Ovary (tissue), 9 donors: ENCODE data around the gene SSTR5. TPM values are rescaled to one million over a fixed set of nuclear protein-coding genes. Genes with fewer than 3 reads are reported as not detected.
A peak's percentile ranks its signal among the peaks of the same experiment; 100 is the strongest.

ENCODE experiments used
- DNase-seq, 5 donors: peaks; one replicate each; pipeline ENCODE4 v3.0.0-alpha.2; 2019 to 2020
- H3K27ac ChIP-seq, 2 donors: fragments of 200-600 bp; one replicate each; pipeline versions ENCODE4 v1.5.1 to v1.8.0; 2019 to 2022
- H3K27me3 ChIP-seq: fragments of 200-600 bp; one replicate; pipeline ENCODE4 v1.8.0; 2022
- H3K36me3 ChIP-seq: fragments of 200-600 bp; sonication (generic); one replicate; pipeline ENCODE4 v1.5.1; 2019
- H3K4me1 ChIP-seq: one replicate; pipeline ENCODE4 v1.8.1; 2013; ENCODE audit warnings: mild to moderate bottlenecking, moderate library complexity; ENCODE audit not compliant: insufficient read depth
- H3K4me3 ChIP-seq: fragments of 200-600 bp; sonication (generic); one replicate; pipeline ENCODE4 v1.5.1; 2017
- H3K9me3 ChIP-seq, 2 donors: fragments of 200-600 bp in 1 of 2; sonication (generic) in 1 of 2; one replicate each; pipeline versions ENCODE4 v1.5.1 to v1.8.1; 2013 to 2019; ENCODE audit warnings: mild to moderate bottlenecking in 1 of 2, moderate library complexity in 1 of 2
- EP300 ChIP-seq: sonication (generic); formaldehyde crosslinking; IDR thresholded peaks from one replicate; pipeline ENCODE4 v1.6.1; 2017; ENCODE audit warnings: antibody characterized with exemption
- POLR2A ChIP-seq: fragments of 450-650 bp; IDR thresholded peaks from one replicate; pipeline ENCODE4 v1.6.1; 2017; ENCODE audit warnings: antibody characterized with exemption, mild to moderate bottlenecking, moderate library complexity
- WGBS, 3 donors: extraction: QIAGEN DNeasy Blood & Tissue Kit in 1 of 3; methylation state at CpG; one replicate each; pipeline versions ENCODE4 v1.1.5 to v1.1.7; 2013 to 2017; 5-methylcytosine and 5-hydroxymethylcytosine counted together
- intact Hi-C, 4 donors: fragments of 100-400 bp; cut with DNase I; formaldehyde crosslinking; loops; one replicate each; pipeline versions ENCODE4 v1.11.0 to v1.15.1; 2022 to 2023
- polyA plus RNA-seq, 2 donors: library from polyadenylated mRNA; stranded (reverse); fragments of 200-250 nt in 1 of 2; fragments of 350-450 nt in 1 of 2; fragmentation: Illumina TruSeq in 1 of 2; extraction: RNeasy Lipid Tissue Mini Kit (QIAGEN cat#74804) in 1 of 2; gene quantifications; one replicate each; pipeline ENCODE4 v1.2.3, GENCODE V29; 2013 to 2014
- total RNA-seq, 7 donors: library from RNA; depleted of rRNA in 2 of 7; stranded (reverse); fragments of >200 nt in 2 of 7; fragmentation: NEBNext Ultra II Directional in 3 of 7; extraction: Animal tissue kit (Norgen Biotek cat#: 25700) in 3 of 7; gene quantifications; one replicate each; pipeline versions ENCODE4 v1.1.0 to v1.2.4, GENCODE V29; 2016 to 2023
- TF ChIP-seq, protein P1 (sequence below), 3 donors: fragments of 450-650 bp in 2 of 3; fragments of 200-600 bp in 1 of 3; IDR thresholded peaks; one replicate each; pipeline versions ENCODE4 v1.5.1 to v1.8.0; 2016 to 2022; ENCODE audit warnings: antibody characterized with exemption in 3 of 3, mild to moderate bottlenecking in 1 of 3
- donor health status: DM: no; HTN: no; CAD: no; lungs with moderate emphysema.
- donor health status: DM: no; HTN: no; CAD: no.
- donor health status: Bipolar disorder and iron deficiency.
- donor health status: DM: yes; HTN: yes; CAD: no.
- donor health status: DM: no; HTN: no; CAD: no.
- donor health status: DM: yes; HTN: yes; CAD: no.

The SSTR5 gene
- total and polyA plus RNA-seq, 9 donors = not detected

DNA sequence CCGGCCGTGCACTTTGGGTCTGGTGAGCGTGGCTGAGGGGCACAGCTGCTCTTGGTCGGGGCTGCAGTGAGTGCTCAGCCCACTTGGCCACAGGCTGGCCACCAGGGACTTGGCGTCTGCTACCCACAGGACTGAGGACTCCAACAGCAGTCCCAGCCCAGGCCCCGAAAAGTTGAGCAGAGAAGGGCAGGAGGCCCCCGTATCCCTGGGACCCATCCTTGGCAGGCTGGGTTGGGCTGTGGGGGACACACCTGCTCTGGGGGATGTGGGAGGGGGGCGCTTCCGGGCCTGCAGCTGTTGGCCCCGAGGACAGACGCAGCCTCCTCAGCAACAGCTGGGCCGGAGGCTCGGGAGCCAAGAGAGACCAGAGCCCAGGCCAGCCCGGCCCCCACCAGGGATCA lies 19.4 kb upstream of the SSTR5 start:
- TF ChIP-seq EP300 (no peak), POLR2A (no peak)
- TF ChIP-seq, protein P1, sequence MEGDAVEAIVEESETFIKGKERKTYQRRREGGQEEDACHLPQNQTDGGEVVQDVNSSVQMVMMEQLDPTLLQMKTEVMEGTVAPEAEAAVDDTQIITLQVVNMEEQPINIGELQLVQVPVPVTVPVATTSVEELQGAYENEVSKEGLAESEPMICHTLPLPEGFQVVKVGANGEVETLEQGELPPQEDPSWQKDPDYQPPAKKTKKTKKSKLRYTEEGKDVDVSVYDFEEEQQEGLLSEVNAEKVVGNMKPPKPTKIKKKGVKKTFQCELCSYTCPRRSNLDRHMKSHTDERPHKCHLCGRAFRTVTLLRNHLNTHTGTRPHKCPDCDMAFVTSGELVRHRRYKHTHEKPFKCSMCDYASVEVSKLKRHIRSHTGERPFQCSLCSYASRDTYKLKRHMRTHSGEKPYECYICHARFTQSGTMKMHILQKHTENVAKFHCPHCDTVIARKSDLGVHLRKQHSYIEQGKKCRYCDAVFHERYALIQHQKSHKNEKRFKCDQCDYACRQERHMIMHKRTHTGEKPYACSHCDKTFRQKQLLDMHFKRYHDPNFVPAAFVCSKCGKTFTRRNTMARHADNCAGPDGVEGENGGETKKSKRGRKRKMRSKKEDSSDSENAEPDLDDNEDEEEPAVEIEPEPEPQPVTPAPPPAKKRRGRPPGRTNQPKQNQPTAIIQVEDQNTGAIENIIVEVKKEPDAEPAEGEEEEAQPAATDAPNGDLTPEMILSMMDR (IDR thresholded peaks at IDR 0.05) = no peak
- no peaks in the 10 kb centered on the region for H3K4me1 ChIP-seq
- intact Hi-C loops = loop anchor here in 2 of 4 donors (10.0 kb wide), 1 partner anchor 238 kb away; no protein-coding TSS in a partner anchor
- WGBS, 3 donors = 13 to 27% (median 17%) methylated on average over 9 to 14 of the region's 14 CpGs
- H3K27ac ChIP-seq = no peak overlapping the region
- H3K27me3 ChIP-seq = no peaks in the 10 kb centered on the region
- no peaks in the 10 kb centered on the region for H3K36me3 ChIP-seq
- H3K4me3 ChIP-seq = no peak overlapping the region
- DNase-seq = no peak
- H3K9me3 ChIP-seq = no peaks in the 10 kb centered on the region

DNA sequence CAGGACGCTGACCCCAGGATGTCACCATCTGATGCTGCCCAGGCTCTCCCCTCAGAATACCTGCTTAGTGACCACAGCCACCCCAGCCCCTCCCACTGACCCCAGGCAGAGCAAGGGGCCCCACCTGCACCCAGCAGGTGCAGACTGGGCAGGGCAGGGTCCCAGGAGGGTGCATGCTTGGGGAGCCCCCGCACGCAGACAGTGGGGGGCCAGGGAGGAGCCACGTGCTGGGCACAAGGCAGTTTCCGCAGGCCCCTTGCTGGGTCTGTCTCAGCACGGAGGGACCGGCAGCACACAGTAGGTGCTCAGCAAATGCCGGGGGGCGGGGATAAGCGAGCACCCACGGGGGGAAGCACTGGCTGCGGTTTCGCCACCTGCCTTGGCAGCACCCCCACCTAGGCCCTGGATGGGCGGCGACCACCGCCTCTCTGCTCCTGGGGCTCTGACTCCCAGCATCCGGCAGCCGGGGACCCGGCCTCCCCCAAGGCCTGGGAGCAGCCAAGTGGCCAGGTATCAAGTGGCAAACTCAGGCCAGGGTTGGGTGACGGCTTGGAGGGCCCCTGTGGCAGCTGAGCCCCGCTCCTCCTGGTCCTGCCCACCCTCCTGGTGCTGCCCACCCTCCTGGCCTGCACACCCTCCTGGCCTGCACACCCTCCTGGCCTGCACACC lies 18.7 kb upstream of the SSTR5 start:
- H3K27me3 ChIP-seq = no peaks in the 10 kb centered on the region
- no peak overlapping the region for H3K27ac ChIP-seq
- H3K9me3 ChIP-seq = no peaks in the 10 kb centered on the region
- H3K36me3 ChIP-seq = no peaks in the 10 kb centered on the region
- 63 to 71% (median 67%) methylated on average over 17 to 21 of the region's 21 CpGs for WGBS, 3 donors
- intact Hi-C loops = loop anchor here in 2 of 4 donors (10.0 kb wide), 1 partner anchor 239 kb away; no protein-coding TSS in a partner anchor
- DNase-seq = no peak
- H3K4me1 ChIP-seq = no peaks in the 10 kb centered on the region
- H3K4me3 ChIP-seq = no peak overlapping the region
- no peak for TF ChIP-seq EP300
- TF ChIP-seq, protein P1 (IDR thresholded peaks at IDR 0.05) = no peak
- no peak for TF ChIP-seq POLR2A

DNA sequence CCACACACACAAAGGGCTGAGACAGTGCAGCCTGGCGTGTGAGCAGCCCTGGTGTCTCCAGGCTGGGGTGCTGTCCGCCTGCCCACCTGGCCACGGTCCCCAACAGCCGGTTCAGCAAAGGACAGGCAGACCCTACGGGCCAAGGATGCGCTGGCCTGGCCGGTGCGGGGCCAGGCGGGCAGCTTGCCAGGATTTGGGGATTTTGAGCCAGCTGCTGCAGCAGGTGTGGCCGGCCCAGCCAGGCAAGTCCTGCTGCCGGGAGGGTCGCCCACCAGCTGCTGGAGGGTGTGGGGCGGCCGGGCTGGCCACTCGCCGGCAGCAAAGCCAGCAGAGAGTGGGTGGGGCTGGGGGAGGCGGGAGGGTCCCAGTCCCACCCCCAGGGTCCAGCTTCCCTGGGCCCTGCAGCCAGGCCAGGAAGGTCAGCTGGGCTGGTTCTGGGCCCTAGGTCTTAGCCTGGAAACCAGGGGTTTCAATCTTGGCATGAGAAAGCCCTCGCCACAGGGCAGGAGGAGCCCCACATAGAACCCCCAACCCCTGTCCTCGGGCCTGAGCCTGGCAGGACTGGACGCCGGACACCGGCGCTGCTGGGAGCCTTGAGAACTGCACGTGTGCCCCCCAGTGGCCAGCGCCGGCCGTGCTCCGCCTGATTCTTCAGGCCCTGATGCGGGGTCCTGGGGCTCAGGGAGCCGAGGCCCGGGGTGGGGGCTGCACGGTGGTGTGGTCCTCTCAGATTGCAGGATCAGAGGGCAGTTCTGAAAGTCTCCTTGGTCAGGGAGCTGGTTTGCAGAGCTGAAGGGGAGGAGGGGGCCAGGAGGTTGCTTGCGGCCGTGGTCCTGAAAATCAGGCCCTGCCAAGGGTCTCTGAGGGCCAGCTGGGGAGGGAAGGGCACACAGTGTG lies 17.6 kb upstream of the SSTR5 start:
- peak in 3 of 5 donors; percentile 39 to 67 (median 58) for DNase-seq
- Histone ChIP-seq H3K27me3 (no peaks in the 10 kb centered on the region), H3K4me1 (no peaks in the 10 kb centered on the region), H3K9me3 (no peaks in the 10 kb centered on the region), H3K27ac (no peak overlapping the region), H3K36me3 (no peaks in the 10 kb centered on the region), H3K4me3 (no peak overlapping the region)
- intact Hi-C loops = loop anchor here in 2 of 4 donors (10.0 kb wide), 1 partner anchor 240 kb away; no protein-coding TSS in a partner anchor
- WGBS, 3 donors = 7 to 10% (median 9%) methylated on average over 27 to 34 of the region's 34 CpGs
- TF ChIP-seq, protein P1 (IDR thresholded peaks at IDR 0.05) = peak; percentile 11 to 46 (median 17)
- TF ChIP-seq EP300 = no peak

DNA sequence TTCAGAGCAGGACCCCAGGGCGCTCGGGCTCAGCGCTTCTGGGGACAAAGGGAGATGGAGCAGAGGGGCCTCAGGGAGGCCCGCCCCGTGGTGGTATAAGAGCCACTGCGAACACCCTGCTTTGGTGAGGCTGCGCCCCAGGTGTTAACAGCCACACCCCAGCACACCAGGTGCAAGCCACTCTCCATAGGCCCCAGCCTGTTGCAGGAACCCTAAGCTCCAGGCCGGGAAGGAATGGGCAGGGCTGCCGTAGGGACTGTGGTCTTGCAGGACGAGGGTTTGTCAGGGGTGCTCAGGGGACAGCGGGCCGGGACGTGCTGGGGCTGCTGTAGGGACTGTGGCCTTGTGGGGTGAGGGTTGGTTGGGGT lies 17.0 kb upstream of the SSTR5 start:
- no peak for DNase-seq
- intact Hi-C loops = loop anchor here in 2 of 4 donors (10.0 kb wide), 1 partner anchor 241 kb away; no protein-coding TSS in a partner anchor
- Histone ChIP-seq H3K9me3 (no peaks in the 10 kb centered on the region), H3K4me1 (no peaks in the 10 kb centered on the region), H3K27me3 (no peaks in the 10 kb centered on the region), H3K27ac (no peak overlapping the region), H3K36me3 (no peaks in the 10 kb centered on the region), H3K4me3 (no peak overlapping the region)
- TF ChIP-seq, protein P1 (IDR thresholded peaks at IDR 0.05) = no peak
- TF ChIP-seq POLR2A (no peak), EP300 (no peak)
- WGBS, 3 donors = 70 to 76% (median 73%) methylated on average over 13 of the region's 13 CpGs
